ENCODE data around the gene TGFBR2. TPM values are rescaled to one million over a fixed set of nuclear protein-coding genes. Genes with fewer than 3 reads are reported as not detected.

TGFBR2 gene
- total RNA-seq, 1 donor from 2014 or later, result 68.7 TPM

GRCh38 chr3:30609930-30610701 is 3.7 kb downstream of the TGFBR2 start:
- no peak overlapping the region for H3K27ac Mint-ChIP-seq (ENCODE audit: unreplicated experiment)

GRCh38 chr3:30610702-30611368 is 4.4 kb downstream of the TGFBR2 start:
- Mint-ChIP-seq H3K4me3 (ENCODE audit: unreplicated experiment) (peak overlapping the region; percentile 87), H3K27me3 (ENCODE audit: unreplicated experiment) (peaks cover 8% of the 10 kb centered on the region), H3K4me1 (ENCODE audit: unreplicated experiment) (peaks cover 67% of the 10 kb centered on the region), H3K9me3 (ENCODE audit: unreplicated experiment) (no peaks in the 10 kb centered on the region), H3K36me3 (ENCODE audit: low read depth, unreplicated experiment) (peaks cover 15% of the 10 kb centered on the region), H3K27ac (ENCODE audit: unreplicated experiment) (no peak overlapping the region)
- DNase-seq (ENCODE audit: low spot score), result no peak
- TF ChIP-seq CTCF (IDR thresholded peaks at IDR 0.05; ENCODE audit: unreplicated experiment), result no peak

More at GRCh38 chr3:30609930-30610701, 3.7 kb downstream of the TGFBR2 start:
- Mint-ChIP-seq H3K27me3 (ENCODE audit: unreplicated experiment) (peaks cover 11% of the 10 kb centered on the region), H3K4me3 (ENCODE audit: unreplicated experiment) (peak overlapping the region; percentile 93), H3K36me3 (ENCODE audit: low read depth, unreplicated experiment) (peaks cover 15% of the 10 kb centered on the region), H3K9me3 (ENCODE audit: unreplicated experiment) (no peaks in the 10 kb centered on the region), H3K4me1 (ENCODE audit: unreplicated experiment) (peaks cover 70% of the 10 kb centered on the region)
- no peak for TF ChIP-seq CTCF (IDR thresholded peaks at IDR 0.05; ENCODE audit: unreplicated experiment)
- DNase-seq (ENCODE audit: low spot score), result no peak

DNA sequence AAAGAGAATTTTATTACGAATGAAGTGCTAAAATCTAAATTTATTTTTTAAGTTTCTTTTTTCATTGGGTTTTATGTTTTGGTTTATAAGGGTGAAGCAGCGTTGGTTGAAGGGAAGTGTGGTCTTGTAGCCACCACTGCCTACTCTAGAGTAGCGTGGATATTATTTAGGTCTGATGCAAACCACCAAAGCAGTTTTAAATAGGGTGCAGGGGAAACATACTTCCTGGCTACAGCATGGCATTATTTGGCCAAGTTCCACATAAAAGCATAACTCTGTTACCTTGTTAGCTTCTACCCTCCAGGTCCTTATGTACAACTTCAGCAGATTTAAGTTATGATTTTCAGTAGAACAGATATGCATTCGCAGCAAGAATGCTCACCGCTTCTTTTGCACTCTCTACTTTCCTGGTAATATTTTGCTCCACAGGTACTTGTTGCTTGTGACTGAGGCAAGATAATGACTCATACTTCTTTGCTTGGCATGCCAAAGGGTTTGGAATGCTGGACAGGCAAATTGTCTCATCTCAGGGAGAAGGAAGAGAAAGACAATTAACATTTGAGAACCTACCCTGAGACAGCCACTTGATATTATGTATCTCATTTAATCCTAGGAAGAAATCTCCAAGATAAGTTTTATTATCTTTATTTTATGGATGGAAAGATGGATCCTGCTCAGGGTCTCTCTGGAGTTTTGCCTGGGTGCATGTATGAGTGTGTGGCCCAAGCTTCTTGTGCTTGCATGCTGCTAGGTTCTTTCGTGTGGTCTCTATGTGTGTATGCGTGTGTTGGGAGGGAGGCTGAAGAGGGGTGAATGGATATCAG is 5.4 kb downstream of the TGFBR2 start:
- Mint-ChIP-seq H3K27ac (ENCODE audit: unreplicated experiment) (no peak overlapping the region), H3K27me3 (ENCODE audit: unreplicated experiment) (peaks cover 8% of the 10 kb centered on the region), H3K4me3 (ENCODE audit: unreplicated experiment) (peak overlapping the region; percentile 32), H3K4me1 (ENCODE audit: unreplicated experiment) (peaks cover 69% of the 10 kb centered on the region), H3K36me3 (ENCODE audit: low read depth, unreplicated experiment) (peaks cover 10% of the 10 kb centered on the region), H3K9me3 (ENCODE audit: unreplicated experiment) (no peaks in the 10 kb centered on the region)
- no peak for DNase-seq (ENCODE audit: low spot score)
- TF ChIP-seq CTCF (IDR thresholded peaks at IDR 0.05; ENCODE audit: unreplicated experiment), result no peak

GRCh38 chr3:30612437-30613132 is 6.2 kb downstream of the TGFBR2 start:
- Mint-ChIP-seq H3K4me1 (ENCODE audit: unreplicated experiment) (peaks cover 69% of the 10 kb centered on the region), H3K36me3 (ENCODE audit: low read depth, unreplicated experiment) (peaks cover 12% of the 10 kb centered on the region), H3K4me3 (ENCODE audit: unreplicated experiment) (peak overlapping the region; percentile 61), H3K9me3 (ENCODE audit: unreplicated experiment) (no peaks in the 10 kb centered on the region), H3K27me3 (ENCODE audit: unreplicated experiment) (peaks cover 6% of the 10 kb centered on the region), H3K27ac (ENCODE audit: unreplicated experiment) (no peak overlapping the region)
- no peak for TF ChIP-seq CTCF (IDR thresholded peaks at IDR 0.05; ENCODE audit: unreplicated experiment)
- DNase-seq (ENCODE audit: low spot score), result no peak
